BE2C (cell line): Measurements from ENCODE around the gene PRDM16.

Experiments used
- DNase-seq: peaks from one replicate; pipeline ENCODE4 v3.0.0-alpha.2; 2020
- H3K27me3 ChIP-seq: fragments of 250-450 bp; sonication (Bioruptor Pico); 2 replicates; pipeline ENCODE4 v1.5.1; 2020; ENCODE audit warnings: mild to moderate bottlenecking
- H3K36me3 ChIP-seq: fragments of 250-450 bp; sonication (Bioruptor Pico); 2 replicates; pipeline ENCODE4 v1.5.1; 2020; ENCODE audit warnings: mild to moderate bottlenecking
- H3K4me1 ChIP-seq: fragments of 250-450 bp; sonication (Bioruptor Pico); 2 replicates; pipeline ENCODE4 v1.5.1; 2020
- H3K4me3 ChIP-seq: 2 replicates; pipeline ENCODE4 v1.5.1; 2011; ENCODE audit warnings: low read depth, low read length
- H3K9me3 ChIP-seq: fragments of 250-450 bp; sonication (Bioruptor Pico); 2 replicates; pipeline ENCODE4 v1.5.1; 2020
- TF ChIP-seq, protein P1 (sequence below): IDR thresholded peaks from 2 replicates; pipeline ENCODE4 v1.5.1; 2012; ENCODE audit warnings: mild to moderate bottlenecking, low read depth, low read length

The PRDM16 gene

DNA sequence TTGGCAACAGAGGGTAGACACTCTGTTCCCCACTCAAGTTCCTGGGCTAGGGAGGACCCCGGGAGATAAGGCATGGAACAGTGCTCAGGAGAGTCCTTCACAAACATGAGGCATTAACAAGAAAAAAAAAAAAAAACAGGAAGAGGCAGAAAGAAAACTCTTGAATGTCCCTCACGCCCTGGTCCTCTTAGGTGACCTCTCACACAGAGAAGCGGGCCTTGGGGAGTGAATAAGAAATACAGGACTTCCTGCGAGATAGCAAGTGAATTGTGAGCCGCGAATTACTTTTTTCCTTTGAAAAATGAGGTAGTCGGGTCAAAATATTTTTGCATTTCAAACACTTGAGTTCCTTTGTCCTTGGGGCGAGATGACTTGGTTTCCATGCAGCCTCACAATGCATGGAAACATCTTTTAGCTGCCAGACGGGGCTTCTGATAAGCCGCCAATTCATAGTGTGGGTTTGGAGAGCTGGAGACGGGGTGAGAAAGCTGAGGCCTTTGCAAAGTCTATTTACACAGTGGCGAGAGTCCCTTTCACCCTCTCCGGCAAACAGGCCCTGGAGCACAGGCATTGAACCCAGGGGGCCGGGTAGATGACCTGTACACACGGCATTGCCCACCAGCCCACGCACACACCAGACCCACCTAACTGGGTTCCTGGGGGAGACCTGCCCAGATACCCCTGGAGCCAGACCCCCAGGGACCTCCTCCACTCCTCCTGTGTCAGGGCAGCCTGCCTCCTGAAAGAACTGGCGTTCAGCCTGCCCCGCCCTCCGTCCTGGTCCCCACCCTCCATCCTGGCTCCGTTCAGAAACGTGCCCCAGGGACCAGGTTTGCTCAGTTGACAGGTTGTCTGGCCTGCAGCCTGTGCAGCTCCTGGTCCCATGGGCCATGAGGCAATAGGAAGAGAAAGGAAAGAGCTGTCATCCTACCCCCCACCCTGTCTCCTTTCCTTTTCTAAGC is 192.3 kb downstream of the PRDM16 start:
- Histone ChIP-seq H3K4me1 (no peaks in the 10 kb centered on the region), H3K36me3 (no peaks in the 10 kb centered on the region), H3K27me3 (no peaks in the 10 kb centered on the region), H3K9me3 (no peaks in the 10 kb centered on the region), H3K4me3 (no peak overlapping the region)
- TF ChIP-seq, protein P1, sequence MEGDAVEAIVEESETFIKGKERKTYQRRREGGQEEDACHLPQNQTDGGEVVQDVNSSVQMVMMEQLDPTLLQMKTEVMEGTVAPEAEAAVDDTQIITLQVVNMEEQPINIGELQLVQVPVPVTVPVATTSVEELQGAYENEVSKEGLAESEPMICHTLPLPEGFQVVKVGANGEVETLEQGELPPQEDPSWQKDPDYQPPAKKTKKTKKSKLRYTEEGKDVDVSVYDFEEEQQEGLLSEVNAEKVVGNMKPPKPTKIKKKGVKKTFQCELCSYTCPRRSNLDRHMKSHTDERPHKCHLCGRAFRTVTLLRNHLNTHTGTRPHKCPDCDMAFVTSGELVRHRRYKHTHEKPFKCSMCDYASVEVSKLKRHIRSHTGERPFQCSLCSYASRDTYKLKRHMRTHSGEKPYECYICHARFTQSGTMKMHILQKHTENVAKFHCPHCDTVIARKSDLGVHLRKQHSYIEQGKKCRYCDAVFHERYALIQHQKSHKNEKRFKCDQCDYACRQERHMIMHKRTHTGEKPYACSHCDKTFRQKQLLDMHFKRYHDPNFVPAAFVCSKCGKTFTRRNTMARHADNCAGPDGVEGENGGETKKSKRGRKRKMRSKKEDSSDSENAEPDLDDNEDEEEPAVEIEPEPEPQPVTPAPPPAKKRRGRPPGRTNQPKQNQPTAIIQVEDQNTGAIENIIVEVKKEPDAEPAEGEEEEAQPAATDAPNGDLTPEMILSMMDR, result no peak
- DNase-seq, result no peak

DNA sequence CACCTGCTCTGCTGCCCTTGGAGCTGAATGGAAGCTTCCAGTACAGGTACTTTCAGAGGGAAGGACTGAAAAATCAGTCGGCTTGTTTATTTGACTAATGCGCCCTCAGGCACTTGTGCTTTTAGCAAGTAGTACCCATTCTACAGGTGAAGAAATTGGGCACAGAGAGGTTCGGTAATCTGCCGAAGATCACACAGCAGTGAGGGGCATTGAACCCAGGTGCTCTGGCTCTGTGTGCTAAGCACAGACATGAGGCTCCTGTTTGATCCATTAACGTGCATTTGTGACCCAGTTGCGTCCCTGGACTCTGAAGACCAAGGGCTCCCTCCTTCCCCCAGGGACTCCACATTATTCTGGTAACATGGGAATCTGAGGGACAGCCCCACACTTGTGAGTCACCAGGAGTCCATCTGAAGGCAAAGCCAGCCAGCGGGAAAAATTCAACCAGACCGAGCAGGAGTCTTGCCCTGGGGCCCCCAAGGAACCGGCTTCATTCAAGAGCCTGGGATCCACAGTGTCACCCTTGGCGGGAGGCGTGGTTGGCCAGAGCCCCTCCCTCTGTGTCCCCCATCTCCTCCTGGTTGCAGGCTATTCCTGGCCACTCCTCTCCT is 193.1 kb downstream of the PRDM16 start:
- Histone ChIP-seq H3K9me3 (no peaks in the 10 kb centered on the region), H3K27me3 (no peaks in the 10 kb centered on the region), H3K4me3 (no peak overlapping the region), H3K4me1 (no peaks in the 10 kb centered on the region), H3K36me3 (no peaks in the 10 kb centered on the region)
- no peak for DNase-seq
- TF ChIP-seq, protein P1, result no peak

DNA sequence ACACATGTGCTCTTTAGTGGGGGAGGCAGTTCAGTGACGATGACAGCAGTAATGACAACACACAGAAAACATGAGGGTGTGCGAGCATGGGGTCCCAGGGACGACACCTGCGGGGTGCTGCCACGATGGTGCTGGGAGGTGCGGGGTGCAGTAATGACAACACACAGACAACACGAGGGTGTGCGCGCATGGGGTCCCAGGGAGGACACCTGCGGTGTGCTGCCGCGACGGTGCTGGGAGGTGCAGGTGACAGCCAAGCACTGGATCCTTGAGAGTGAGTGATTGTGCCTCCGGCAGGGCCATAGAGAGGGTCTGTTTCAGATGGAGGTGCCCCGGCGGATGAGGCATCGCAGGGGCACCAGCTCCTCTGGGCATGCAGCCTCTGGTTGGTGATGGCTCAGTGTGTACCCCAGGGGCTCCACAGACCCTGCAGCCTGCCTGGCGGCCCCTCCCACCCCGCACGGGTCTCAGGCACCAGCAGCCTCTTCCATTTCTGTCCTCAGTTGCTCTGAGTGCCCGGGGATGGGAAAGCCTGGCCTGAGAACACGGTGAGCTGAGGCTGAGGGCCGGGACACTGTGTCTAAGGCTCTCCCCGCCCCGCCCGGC is 193.8 kb downstream of the PRDM16 start:
- DNase-seq, result no peak
- H3K27me3 ChIP-seq, result no peaks in the 10 kb centered on the region
- TF ChIP-seq, protein P1, result no peak
- no peaks in the 10 kb centered on the region for H3K4me1 ChIP-seq
- no peak overlapping the region for H3K4me3 ChIP-seq
- no peaks in the 10 kb centered on the region for H3K9me3 ChIP-seq
- no peaks in the 10 kb centered on the region for H3K36me3 ChIP-seq

DNA sequence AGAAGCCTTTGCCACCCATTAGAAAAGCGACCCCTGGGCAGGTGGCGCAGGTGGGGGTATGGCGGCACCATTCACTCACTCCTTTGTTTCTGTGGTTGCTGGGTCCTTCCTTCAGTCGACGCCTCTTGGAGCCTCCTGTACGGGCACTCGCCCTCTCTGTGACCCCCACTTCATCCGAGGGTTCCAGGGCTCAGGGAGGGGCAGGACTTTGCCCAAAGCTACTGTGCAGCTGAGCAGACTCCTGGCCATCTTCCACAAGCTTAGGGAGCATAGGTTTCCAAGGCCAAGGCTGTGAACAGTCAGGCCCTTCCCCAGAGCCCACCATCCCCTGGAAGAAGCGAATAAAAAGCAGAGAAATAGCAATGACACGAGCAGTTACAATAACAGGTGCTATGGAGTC is 194.8 kb downstream of the PRDM16 start:
- H3K36me3 ChIP-seq, result no peaks in the 10 kb centered on the region
- H3K27me3 ChIP-seq, result no peaks in the 10 kb centered on the region
- no peak overlapping the region for H3K4me3 ChIP-seq
- no peak for DNase-seq
- TF ChIP-seq, protein P1, result no peak
- no peaks in the 10 kb centered on the region for H3K9me3 ChIP-seq
- no peaks in the 10 kb centered on the region for H3K4me1 ChIP-seq

DNA sequence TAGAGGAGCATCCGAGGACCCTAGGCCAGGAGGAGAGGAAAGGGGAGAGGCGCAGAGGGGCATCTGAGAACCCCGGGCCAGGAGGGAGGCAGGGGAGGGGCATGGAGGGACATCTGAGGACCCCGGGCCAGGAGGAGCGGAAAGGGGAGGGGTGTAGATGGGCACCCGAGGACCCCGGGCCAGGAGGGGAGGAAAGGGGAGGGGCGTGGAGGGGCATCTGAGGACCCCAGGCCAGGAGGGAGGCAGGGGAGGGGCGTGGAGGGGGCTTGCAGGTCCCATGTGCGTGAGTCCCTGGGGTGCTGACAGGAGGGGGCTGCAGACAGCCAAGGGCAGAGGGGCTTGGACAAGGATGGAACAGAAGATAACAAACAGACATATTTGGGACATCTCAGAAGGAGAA is 195.5 kb downstream of the PRDM16 start:
- H3K4me3 ChIP-seq, result no peak overlapping the region
- no peak for DNase-seq
- TF ChIP-seq, protein P1, result no peak
- H3K36me3 ChIP-seq, result no peaks in the 10 kb centered on the region
- no peaks in the 10 kb centered on the region for H3K4me1 ChIP-seq
- H3K9me3 ChIP-seq, result no peaks in the 10 kb centered on the region
- H3K27me3 ChIP-seq, result no peaks in the 10 kb centered on the region
